ENCODE results near the gene CCDC57. TPM values are rescaled to one million over a fixed set of nuclear protein-coding genes. Genes with fewer than 3 reads are reported as not detected.

CCDC57 gene
- total RNA-seq, 2 experiments from 2014 or later, result 49.8 to 54.9 TPM

DNA sequence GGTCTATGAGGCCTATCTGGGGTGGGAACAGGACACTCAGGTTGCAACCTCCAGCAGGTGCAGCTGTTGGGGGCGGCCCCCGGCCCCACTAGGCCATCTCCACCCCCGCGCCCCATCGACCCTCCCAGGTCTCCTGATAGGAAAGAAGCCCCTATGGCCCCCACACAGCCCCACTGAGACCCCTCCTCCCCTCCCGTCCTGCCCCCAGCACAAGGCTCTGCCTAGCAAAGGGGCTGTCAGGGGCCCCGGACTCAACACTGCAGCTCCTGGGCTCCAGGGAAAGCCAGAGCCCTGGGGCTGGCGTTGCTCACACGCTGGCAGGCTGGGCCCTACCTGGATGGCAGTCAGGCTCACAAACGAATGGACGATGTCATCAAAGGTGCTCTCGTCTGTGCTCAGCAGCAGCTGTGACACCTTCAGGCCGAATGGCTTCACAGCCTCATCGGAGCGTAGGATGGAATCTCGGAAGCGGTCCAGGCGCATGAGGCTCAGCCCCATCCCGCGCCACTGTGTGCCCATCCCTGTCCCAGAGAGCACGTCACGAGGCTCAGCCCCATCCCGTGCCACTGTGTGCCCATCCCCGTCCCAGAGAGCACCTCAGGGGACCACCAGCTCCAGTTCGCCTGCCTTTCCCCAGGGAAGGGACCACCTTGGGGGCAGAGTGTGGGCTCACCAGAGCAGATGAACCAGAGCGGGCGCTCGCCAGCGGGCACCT is 121.9 kb downstream of the CCDC57 start:
- H3K4me3 Mint-ChIP-seq, result no peak overlapping the region
- H3K36me3 Mint-ChIP-seq (ENCODE audit: low read depth), result peaks cover 28% of the 10 kb centered on the region
- no peak for DNase-seq
- no peaks in the 10 kb centered on the region for H3K27me3 Mint-ChIP-seq
- ChIA-PET CTCF (no interaction called here), POLR2A (no interaction called here)
- H3K4me1 Mint-ChIP-seq, result peaks cover 6% of the 10 kb centered on the region
- no peak overlapping the region for H3K27ac Mint-ChIP-seq
- no peaks in the 10 kb centered on the region for H3K9me3 Mint-ChIP-seq

GRCh38 chr17:82089723-82090548 is 122.7 kb downstream of the CCDC57 start:
- CTCF ChIA-PET, result no interaction called here
- no peak for DNase-seq
- POLR2A ChIA-PET, result interaction anchor here (0.8 to 1.0 kb wide), 2 partner anchors 9 to 16 kb away, joined by 3 to 4 read pairs; partner anchors contain the start of gene FASN
- H3K9me3 Mint-ChIP-seq, result no peaks in the 10 kb centered on the region
- H3K36me3 Mint-ChIP-seq (ENCODE audit: low read depth), result peaks cover 27% of the 10 kb centered on the region
- H3K27me3 Mint-ChIP-seq, result no peaks in the 10 kb centered on the region
- H3K4me1 Mint-ChIP-seq, result peaks cover 2% of the 10 kb centered on the region
- H3K4me3 Mint-ChIP-seq, result no peak overlapping the region
- no peak overlapping the region for H3K27ac Mint-ChIP-seq

DNA sequence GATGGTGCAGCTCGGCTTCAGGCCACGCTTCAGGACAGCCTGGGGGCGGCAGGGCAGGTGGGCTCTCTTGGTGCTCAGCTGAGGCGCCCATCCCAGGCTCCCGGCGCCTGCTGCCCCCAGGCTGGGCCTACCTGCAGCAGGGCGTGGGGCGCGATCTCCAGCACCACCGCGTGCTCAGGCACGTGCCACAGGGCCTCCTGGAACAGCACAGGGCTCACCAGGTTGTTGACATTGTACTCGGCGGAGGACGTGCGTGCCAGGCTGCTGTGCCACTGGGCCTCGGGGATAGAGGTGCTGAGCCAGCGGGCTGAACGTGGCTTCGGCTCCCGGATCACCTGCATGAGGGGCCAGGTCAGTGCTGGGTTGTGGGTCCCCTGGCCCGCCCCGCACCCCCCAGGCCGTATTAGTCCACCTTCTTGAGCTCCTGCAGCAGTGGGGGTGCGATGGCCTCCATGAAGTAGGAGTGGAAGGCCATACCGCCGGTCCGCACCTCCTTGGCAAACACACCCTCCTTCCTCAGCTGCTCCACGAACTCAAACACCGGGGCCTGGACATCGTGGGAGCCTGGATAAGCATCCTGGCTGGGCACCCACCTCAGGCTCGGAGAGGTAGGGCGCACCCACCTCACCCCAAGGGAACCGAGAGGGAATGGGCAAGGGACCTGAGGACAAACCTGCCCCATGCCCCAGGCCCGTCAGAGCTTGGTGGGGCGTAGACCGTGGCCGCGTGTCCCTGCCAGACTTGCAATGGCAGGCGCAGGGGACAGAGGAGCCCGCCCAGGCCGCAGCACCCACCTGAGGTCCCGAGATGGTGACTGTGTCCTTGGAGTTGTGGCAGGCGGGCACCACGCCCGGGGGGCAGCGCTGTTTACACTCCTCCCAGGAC is 123.6 kb downstream of the CCDC57 start:
- Mint-ChIP-seq H3K4me3 (no peak overlapping the region), H3K4me1 (peaks cover 2% of the 10 kb centered on the region), H3K27me3 (no peaks in the 10 kb centered on the region), H3K36me3 (ENCODE audit: low read depth) (peaks cover 31% of the 10 kb centered on the region), H3K9me3 (no peaks in the 10 kb centered on the region), H3K27ac (no peak overlapping the region)
- POLR2A ChIA-PET, result interaction anchor here (0.8 to 1.8 kb wide), 3 partner anchors 9 to 17 kb away, joined by 3 to 4 read pairs (median 4); partner anchors contain the start of gene FASN
- CTCF ChIA-PET, result no interaction called here
- no peak for DNase-seq

DNA sequence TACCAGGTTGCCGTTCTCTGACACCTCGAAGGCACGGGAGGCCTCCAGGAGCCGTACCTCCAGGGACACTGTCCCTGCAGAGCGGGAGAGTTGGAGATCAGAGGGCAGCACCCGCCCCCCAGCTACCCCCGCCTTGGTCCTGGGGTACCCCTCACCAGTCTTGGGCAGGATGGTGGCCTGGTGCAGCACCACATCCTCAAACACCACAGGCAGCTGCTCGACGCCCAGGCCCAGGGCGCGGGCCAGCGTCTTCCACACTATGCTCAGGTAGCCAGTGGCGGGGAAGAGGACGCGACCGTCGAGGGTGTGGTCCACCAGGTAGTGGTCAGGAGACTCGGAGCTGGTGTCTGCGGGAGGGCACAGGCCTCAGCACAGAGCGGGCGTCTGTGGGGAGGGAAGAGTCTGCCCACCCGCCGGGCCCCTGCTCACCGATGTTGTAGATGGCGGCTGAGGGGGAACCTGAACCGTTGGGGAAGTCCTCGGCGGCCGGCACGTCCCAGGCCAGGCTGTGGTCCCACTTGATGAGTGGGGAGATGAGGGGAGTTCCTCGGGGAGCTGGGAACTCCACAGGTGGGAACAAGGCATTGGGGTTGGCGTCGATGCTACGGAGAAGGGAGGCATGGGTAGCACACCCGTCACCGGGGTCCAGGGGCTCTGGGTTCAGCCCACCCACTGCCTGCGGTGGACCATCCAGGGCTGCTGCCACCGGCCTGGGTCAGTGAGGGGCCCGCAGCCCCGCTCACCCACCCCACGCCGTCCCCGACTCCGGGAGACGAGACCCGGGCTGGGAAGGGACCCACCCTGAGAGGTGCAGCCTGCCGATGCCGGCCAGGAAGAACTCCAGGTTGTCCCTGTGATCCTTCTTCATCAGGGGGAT is 124.4 kb downstream of the CCDC57 start:
- no peak for DNase-seq
- POLR2A ChIA-PET, result interaction anchor here (0.9 to 1.8 kb wide), 4 partner anchors 10 to 22 kb away, joined by 3 to 4 read pairs (median 3); no protein-coding TSS in a partner anchor

DNA sequence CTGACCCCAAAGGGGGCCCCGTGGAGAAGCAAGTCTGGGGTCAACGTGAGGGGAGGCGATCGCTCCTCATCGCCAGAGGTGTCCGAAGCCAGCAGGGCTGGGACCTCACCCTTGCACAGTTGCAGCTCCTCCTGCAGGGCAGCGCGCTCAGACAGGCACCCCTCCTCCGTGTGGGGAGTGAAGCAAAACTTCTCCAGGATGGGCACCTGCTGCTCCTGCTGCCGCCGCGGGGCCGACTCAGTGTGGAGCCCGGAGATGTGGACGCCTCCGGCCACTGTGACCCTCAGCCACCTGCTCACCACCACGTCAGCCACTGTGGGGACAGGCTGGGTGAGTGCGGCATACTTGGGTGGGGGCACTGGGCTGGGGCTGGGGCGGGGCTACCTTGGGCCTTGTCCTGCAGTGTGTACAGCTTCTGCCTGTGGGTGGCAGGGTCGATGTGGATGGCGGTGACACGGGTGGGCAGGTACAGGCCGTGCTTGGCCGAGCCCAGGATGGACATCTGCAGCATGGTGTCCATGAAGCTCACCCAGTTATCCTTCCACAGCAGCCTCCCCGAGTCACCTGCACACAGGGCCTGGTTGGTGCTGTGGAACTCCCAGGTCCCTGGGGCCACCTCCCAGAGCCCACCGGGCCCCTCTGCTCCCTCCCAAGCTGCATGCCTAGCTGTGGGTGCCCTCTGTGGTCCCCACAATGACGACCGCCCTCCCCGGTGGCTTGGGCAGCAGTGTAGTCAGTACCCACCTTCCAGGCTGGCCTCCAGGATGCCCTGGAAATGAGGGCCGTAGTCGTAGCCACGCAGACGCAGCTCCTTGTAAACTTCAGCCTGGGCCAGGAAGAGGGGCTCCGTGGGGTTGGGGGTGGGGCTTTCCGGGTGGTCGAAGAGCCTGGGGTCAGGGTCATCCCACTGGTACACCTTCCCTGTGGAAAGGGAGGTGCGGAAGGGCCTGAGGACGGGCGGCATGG is 125.4 kb downstream of the CCDC57 start:
- Mint-ChIP-seq H3K36me3 (ENCODE audit: low read depth) (peaks cover 37% of the 10 kb centered on the region), H3K4me3 (no peak overlapping the region), H3K9me3 (no peaks in the 10 kb centered on the region), H3K27ac (no peak overlapping the region), H3K27me3 (no peaks in the 10 kb centered on the region), H3K4me1 (no peaks in the 10 kb centered on the region)
- ChIA-PET POLR2A (interaction anchor here (0.9 to 1.8 kb wide), 3 partner anchors 11 to 21 kb away, joined by 3 to 4 read pairs (median 3); no protein-coding TSS in a partner anchor), CTCF (no interaction called here)
- DNase-seq, result no peak

More for the DNA sequence above, 124.4 kb downstream of the CCDC57 start:
- CTCF ChIA-PET, result no interaction called here
- Mint-ChIP-seq H3K27me3 (no peaks in the 10 kb centered on the region), H3K4me1 (no peaks in the 10 kb centered on the region), H3K9me3 (no peaks in the 10 kb centered on the region), H3K27ac (no peak overlapping the region), H3K4me3 (no peak overlapping the region), H3K36me3 (ENCODE audit: low read depth) (peaks cover 32% of the 10 kb centered on the region)

GRCh38 chr17:82085931-82086764 is 126.5 kb downstream of the CCDC57 start:
- no peak for DNase-seq
- Mint-ChIP-seq H3K4me3 (no peak overlapping the region), H3K4me1 (no peaks in the 10 kb centered on the region), H3K36me3 (ENCODE audit: low read depth) (peaks cover 36% of the 10 kb centered on the region), H3K27ac (no peak overlapping the region), H3K27me3 (no peaks in the 10 kb centered on the region), H3K9me3 (no peaks in the 10 kb centered on the region)
- ChIA-PET POLR2A (interaction anchor here (1.5 kb wide), 1 partner anchor 12 kb away, joined by 3 read pairs; no protein-coding TSS in a partner anchor), CTCF (no interaction called here)

DNA sequence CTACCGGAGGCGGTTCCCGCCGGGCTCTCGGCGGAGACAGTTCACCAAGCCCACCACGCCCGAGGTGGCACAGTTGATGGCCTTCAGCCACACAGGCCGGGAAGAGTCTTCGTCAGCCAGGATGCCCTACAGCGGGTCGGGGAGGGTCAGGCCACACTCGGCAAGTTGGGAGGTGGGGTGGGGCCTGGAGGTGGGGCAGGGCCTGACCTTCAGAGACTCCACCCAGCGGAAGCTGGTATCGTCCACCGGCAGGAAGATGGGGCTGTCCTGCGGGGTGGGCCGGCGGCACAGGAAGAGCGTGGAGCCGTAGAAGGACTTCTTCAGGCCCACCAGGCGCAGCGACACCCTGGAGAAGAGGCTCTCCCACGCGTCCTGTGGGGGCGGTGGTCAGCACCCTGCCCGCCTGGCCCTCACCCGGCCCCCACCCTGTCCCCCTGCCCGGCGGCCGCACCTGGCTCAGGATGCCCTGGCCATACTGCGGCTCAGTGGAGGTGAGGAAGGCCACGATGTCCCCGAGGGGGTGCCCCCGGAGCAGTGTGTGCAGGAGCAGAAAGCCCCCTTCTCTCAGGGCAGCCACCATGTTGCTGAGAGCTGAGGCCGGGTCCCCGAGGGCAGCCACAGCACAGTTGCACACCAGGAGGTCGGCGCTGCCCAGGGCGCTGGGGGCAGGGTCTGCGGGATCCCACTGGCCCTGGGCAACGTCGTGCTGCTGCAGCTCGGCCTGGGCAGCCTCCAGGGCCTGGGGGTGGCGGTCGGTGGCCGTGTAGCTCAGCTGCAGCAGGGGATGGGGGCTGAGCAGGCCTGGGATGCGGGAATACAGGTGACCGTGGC is 127.4 kb downstream of the CCDC57 start:
- peaks cover 32% of the 10 kb centered on the region for H3K36me3 Mint-ChIP-seq (ENCODE audit: low read depth)
- DNase-seq, result no peak
- H3K4me1 Mint-ChIP-seq, result no peaks in the 10 kb centered on the region
- H3K4me3 Mint-ChIP-seq, result no peak overlapping the region
- ChIA-PET CTCF (no interaction called here), POLR2A (no interaction called here)
- H3K27ac Mint-ChIP-seq, result no peak overlapping the region
- H3K9me3 Mint-ChIP-seq, result no peaks in the 10 kb centered on the region
- H3K27me3 Mint-ChIP-seq, result no peaks in the 10 kb centered on the region

DNA sequence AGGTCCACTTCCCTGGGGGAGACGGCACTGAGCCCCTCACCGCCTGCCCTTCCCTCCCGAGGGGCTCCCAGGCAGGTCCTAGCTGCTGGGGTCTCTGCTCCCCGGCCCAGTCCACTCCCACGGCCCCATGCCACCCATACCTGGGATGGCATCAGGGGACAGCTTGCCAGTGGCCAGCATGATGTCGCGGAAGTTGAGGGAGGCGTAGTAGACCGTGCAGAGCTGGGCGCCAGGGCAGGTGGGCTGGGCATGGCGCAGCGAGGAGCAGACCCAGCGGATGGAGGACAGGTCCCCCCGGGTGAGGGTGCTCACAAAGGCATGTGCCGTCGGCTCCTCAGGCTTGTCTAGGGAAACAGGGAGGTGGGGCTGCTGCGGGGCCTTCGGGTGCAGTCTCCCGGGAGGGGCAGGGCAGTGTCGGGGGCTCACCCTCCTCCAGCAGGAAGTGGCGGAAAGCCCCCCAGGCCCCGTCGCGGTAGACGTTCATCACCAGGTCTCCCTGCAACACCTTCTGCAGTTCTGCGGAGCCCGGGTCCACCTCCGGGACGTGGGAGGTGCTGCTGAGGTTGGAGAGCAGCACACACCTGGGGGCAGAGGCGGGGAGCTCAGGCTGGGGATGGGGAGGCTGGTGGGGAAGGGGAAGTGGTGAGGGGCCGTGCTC is 128.1 kb downstream of the CCDC57 start:
- H3K27me3 Mint-ChIP-seq, result no peaks in the 10 kb centered on the region
- no peaks in the 10 kb centered on the region for H3K9me3 Mint-ChIP-seq
- H3K4me1 Mint-ChIP-seq, result no peaks in the 10 kb centered on the region
- ChIA-PET POLR2A (no interaction called here), CTCF (no interaction called here)
- H3K27ac Mint-ChIP-seq, result no peak overlapping the region
- DNase-seq, result no peak
- H3K36me3 Mint-ChIP-seq (ENCODE audit: low read depth), result peaks cover 37% of the 10 kb centered on the region
- no peak overlapping the region for H3K4me3 Mint-ChIP-seq

DNA sequence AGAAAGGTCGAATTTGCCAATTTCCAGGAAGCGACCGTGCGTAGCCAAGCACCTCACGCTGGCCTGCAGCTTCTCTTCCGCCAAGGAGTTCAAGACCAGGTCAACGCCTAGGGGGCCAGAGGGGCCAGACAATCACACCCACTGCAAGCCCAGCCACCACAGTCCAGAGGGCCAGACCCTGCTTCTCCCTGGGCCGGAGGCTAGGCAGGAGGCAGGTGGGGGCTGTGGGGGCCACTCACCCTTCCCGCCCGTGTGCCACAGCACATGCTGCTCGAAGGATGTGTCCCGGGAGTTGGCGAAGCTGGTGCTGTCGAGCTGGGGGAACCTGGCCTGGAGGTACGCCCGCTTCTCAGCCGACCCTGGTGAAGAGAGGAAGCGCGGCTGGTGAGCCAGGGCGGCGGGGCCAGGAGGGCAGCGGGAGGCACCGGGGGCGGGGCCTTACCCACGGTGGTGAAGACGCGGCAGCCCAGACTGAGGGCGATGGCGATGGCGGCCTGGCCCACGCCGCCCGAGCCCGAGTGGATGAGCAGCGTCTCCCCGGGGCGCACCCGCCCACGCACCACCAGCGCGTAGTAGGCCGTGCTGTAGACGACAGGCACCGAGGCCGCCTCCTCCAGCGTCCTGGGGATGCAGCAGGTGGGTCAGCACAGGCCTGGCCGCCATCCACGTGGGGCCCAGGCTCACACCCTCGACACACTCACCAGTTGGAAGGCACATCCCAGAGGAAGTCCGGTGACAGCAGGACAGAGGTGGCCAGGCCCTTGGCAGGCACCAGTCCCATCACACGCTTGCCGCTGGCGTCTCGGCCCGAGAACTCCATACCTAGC is 128.9 kb downstream of the CCDC57 start:
- CTCF ChIA-PET, result interaction anchor here (1.4 kb wide), 1 partner anchor 46 kb away, joined by 4 read pairs; the partner anchor contains the start of gene DCXR
- DNase-seq, result no peak
- POLR2A ChIA-PET, result interaction anchor here (1.2 kb wide), 1 partner anchor 10 kb away, joined by 3 read pairs; no protein-coding TSS in a partner anchor
- no peak overlapping the region for H3K27ac Mint-ChIP-seq
- no peak overlapping the region for H3K4me3 Mint-ChIP-seq
- H3K9me3 Mint-ChIP-seq, result no peaks in the 10 kb centered on the region
- H3K27me3 Mint-ChIP-seq, result no peaks in the 10 kb centered on the region
- H3K36me3 Mint-ChIP-seq (ENCODE audit: low read depth), result peaks cover 35% of the 10 kb centered on the region
- no peaks in the 10 kb centered on the region for H3K4me1 Mint-ChIP-seq

All from activated CD4-positive, alpha-beta memory T cell treated with anti-CD3 and anti-CD28 coated beads, Interleukin-2, amount 10 ng/mL, durations not matched to agents 7 days and 5 days (primary cell).